NCI-H2029 treated with DMSO at 0.1 percent for 48 hours (cell line): ENCODE results near the gene PPIP5K2.
"Not testable (repeated sequence)": the region's sequence is repeated elsewhere in the genome, so short reads cannot be mapped to it uniquely, and the experiment has no call there.

Experiments used
- DNase-seq: peaks from one replicate; lab custom pipeline; 2025; lab: John Stamatoyannopoulos, UW

Gene PPIP5K2

DNA sequence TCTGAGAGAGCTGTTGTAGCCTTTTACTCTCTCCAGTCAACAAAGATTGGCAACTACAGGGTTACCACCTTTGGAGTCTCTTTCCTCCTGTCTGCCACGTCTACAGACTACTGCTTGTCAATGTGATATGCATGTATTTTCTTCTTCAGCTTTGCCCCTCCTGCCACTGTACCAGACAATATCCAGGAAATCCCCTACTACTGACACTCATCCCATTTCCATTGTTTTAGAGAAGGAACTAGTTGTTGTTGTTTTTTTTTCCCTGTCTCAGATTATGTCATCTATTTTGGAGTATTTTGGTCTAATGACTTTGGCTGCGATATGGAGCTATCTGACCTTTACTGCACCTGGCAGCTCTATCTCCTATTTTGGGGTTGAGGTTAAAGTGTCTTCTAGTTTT, 88.4 kb downstream of the PPIP5K2 start:
- no peak for DNase-seq

DNA sequence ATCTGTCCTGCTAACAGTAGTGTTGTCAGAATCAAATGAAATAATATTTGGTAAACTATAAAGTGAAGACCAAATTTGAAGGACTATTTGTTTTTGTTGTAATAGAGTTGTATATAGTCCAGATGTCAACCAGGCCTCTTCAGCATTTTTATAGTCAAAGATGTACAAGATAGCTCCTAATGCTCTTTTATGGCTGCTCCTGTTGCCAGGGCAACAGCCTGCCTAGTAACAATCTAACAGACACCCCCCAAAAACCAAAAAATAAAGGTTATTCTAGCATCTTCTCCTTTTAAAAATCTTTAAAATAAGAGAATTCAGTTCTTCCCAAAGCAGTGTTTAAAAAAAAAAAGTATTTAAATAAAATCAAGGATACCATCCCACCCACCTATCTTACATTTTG, 89.0 kb downstream of the PPIP5K2 start:
- DNase-seq = no peak

DNA sequence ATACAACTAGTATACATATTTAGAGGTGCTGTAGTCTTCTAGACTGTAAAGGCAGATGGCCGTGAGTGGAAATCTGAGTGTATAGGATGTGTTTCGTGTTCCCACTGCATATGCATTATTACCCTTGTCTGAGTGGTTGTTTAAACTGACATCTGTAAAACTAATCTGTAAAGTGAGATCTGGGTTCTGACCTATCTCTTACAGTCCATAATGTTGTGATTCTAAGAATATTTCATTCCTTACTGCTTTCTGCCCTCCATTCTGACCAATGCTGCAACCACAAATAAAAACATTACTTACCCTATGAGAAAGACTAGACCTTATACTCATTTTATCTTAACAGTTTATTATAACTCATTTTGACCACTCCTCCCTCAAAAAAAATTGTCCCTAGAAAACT, 90.9 kb downstream of the PPIP5K2 start:
- DNase-seq = no peak

DNA sequence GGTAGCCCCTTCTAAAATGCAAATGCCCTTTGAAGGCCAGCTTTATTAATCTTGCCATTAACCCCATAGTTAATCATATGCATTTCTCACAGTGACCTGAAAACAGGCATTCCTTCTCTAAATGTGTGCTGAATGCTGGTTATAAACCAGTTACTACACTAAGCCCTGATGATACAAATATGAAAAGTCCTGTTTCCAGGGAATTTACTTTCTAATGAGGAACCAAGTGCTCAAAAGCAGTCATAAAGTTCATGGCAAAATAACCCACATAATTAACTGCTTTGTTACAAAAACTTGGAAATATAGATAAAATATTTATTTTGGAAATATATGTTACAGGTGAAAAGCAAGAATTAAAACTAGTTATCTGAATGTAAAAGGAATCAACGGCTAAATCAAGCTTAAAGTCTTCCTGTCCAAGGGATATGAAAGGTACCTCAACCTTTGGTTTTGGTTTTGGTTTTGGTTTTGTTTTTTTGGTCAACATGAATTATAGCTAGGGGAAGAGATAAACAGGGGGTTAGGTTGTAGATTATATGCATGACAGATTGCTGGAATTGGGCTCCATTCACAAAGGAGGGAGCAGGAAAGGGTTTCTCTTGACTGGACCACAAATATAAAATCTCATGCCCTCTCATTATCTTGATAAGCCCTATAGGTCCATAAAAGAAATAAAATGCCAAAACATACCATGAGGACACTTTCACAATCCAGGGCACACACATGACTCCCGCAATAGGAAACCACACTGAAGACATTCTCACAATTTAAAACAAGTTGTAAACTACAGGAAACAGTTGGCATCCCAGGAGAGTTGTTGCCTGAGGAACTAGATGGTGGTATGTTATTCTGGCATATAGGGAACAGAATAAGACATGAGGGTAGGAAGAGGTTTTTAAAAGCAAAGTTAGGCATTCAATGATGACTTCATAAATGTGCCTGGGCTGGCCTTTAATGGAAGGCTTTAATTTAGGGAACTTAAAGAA, 91.8 kb downstream of the PPIP5K2 start:
- no peak for DNase-seq

DNA sequence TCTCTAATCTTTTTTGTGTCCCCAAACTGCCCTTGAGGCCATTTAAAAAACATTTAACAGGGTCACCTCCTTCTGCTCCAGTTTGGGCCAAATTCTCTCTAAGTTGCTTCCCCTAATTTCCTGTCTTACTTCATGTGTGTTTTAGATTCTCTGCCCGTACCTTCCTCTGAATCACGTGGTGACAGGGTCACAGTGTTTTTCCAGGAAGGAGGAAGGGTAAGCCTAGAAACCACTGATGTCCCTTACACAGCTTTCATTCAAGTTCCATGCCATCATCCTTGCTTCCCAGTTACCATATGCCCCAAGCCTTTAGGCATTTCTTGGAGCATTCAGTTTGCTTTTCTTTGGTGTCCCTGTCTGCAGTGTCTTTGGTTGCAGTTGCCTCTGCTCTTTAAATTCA, 96.0 kb downstream of the PPIP5K2 start:
- DNase-seq = no peak

DNA sequence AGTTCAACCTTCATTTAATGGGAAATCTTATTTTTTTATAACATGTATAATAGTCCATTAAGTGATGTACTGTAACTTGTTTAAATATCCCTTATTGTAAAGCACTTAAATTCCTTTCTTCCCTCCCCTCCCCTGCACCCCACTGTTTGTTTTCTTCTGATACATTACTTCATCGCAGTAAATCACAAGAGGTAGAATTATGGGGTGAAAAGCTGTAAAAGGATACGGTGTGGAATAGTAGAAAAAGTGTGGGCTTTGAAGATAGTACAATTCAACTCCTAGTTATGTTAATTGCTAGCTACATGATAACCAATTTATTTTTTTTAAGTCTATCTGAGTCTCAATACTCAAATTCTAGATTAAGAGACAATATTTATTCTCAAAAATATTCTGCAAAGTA, 96.6 kb downstream of the PPIP5K2 start:
- no peak for DNase-seq

DNA sequence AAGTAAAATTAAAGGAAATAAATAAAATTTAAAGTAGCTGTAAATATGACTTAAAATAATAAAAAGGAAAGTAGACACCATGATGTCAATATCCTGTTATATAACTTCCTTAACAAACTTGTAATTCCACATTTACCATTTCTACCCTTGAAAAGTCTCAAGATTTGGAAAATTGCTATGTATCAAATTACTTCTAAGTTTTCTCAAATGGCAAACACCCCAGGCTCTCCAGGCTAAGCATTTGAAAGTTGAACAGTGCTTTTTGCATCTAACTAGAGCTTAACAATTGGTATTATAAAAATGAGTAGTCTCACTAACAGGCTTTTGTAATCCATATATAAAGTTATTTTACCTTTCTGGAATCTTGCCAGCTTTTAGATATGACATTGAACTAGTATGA, 97.0 kb downstream of the PPIP5K2 start:
- no peak for DNase-seq

DNA sequence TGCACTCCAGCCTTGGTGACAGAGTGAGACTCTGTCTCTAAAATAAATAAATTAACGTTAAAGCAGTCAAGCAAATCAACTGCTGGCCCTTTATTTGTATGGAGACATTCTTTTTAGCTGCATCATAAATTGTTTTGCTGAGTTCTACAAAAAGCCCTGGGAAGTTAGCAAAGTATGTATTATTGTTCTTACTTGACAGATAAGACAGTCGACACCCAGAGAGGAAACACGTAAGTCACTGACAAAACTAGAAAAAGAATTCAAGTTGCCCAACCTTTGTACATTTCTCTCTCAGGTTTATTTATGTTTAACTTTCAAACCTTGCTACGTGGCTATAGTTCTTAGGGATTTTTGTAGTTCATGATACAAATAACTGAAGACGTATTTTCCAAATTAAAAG, 98.1 kb downstream of the PPIP5K2 start:
- no peak for DNase-seq

DNA sequence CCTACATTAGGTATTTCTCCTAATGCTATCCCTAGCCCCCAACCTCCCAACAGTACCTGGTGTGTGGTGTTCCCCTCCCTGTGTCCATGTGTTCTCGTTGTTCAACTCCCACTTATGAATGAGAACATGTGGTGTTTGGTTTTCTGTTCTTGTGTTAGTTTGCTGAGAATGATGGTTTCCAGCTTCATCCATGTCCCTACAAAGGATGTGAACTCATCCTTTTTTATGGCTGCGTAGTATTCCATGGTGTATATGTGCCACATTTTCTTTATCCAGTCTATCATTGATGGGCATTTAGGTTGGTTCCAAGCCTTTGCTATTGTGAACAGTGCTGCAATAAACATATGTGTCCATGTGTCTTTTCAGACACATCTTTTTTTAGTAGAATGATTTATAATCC, 99.0 kb downstream of the PPIP5K2 start:
- not testable (repeated sequence) for DNase-seq

DNA sequence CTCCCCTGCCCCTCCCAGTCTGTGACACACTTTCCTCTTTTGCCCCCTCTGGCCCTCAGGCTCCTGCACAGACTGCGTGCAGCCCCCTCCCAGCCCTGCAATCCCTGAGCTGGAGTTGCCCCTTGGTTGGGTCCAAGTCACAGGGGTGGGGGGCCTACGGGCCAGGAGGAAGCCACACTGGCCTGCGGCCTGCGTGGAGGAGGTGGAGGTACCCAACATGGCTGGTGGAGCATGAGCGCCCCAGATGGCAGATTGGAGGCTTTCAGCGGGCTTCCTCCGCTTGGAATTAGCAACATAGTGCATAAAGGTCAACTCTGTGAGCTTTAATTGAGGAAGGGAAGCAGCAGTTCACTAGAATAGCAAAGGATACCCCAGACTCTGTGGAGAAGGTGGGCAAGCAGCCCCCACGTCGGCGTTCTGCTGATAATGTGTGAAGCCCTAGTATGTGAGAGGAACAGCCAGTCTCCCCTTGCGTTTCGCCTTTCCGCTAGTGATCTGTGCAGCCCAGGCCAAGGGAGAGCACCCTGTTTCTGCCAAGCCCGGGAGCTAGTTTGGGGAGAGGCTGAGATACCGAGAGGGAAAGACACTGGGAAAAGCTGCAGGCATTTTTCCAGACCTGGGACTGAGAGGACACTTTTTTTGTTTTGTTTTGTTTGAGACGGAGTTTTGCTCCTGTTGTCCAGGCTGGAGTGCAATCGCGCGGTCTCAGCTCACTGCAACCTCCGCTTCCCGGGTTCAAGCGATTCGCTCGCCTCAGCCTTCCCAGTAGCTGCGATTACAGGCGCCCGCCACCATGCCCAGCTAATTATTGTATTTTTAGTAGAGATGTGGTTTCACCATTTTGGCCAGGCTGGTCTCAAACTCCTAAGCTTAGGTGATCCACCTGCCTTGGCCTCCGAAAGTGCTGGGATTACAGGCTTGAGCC, 103.2 kb downstream of the PPIP5K2 start:
- no peak for DNase-seq

DNA sequence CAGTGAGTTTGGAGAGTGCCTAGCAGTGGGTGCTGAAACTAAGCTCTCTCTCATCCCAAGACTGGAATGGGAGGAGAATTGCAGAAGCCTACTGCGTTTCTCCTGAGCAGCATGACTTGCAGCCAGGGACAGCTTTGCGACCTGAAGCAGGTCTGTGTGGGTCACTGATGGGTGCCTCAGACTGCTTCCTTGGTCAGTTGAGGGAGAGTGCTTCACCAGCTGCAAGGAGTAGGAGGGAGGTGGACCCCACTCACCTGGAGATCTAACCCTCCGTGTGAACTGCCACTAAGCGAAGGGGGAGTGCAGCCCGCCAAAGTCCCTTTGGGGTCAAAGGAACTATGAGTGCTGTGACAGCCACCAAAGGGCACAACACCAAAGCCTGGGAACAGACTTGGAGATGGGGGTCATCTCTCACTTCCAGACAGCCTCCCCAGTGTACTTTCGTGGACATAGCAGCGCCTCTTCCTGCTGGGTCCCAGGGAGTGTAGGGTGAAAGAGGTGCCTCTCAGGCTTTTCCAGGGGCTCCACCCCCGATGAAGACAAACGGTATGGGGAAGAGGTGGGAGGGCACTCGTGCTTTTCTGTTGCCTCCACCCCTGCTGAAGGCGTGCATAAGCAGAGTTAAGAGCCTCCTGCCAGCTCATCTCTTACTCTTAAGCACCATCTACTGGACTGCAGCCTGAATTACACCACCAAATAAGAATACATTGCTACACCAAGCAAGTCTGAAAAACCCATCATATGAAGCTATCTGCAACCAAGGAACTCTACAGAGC, 104.2 kb downstream of the PPIP5K2 start:
- DNase-seq = peak; percentile 40

DNA sequence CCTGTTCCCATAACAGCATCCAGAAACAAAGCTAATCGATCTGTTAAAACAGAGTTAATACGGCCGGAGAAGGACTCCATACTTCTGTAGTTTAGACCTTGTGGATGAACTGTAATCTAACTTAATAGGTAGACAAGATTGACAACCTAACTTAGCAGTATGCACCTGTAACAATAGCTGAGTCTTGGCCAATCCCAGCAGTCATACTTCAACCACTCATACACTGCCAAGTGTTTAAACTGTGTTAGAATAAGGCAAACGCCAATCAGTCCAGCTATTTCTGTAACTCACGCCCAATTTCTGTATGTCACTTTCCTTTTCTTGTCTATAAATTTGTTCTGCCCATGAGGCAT, 104.8 kb downstream of the PPIP5K2 start:
- no peak for DNase-seq

DNA sequence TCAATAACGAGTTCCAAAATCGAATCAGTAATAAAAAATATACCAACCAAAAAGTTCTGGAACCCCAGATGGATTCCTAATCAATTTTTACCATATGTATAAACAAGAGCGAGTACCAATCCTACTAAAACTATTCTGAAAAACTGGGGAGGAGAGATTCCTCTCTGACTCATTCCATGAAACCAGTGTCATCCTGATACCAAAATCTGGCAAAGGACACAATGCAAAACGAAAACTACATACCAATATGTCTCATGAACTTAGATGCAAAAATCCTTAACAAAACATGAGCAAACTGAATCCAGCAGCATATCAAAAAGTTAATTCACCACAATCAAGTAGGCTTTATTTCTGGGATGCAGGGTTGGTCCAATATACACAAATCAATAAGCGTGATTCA, 108.0 kb downstream of the PPIP5K2 start:
- DNase-seq = no peak

DNA sequence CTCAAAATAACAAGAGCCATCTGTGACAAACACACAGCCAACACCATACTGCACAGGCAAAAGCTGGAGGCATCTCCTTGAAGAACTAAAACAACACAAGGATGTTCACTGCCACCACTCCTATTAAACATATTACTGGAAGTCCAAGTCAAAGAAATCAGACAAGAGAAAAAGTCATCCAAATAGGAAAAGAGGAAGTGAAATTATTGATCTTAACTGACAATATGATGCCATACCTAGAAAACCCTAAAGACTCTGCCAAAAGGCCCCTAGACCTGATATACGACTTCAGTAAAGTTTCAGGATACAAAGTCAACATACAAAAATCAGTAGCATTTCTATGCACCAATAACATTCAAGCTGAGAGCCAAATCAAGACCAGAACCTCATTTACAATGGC, 108.5 kb downstream of the PPIP5K2 start:
- no peak for DNase-seq

DNA sequence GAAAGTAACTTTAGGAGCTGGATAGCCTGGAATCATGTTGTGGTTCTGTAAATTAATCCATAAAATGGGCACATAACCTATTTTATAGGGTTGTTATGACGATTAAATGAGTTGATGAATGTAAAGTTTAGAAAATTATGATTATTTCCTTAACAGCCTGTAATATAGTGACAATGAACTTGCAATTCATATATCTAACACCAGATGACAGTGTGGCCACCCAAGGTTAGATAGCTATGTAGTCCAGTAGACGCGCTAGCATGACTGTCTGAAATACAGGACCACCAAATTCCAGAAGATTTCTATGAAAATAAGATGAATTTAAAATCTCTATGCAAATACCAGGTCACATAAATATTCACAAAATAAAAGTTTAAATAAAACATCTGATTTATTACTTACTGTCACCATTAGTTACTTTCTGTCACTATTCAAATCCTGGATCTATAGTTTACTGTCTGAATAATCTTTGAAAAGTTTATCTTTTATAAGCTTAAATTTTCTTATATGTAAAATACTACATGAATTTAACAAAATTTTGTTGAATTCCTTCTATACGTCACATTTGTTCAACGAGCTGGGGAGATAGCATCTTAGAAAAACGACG, 112.4 kb downstream of the PPIP5K2 start:
- peak; percentile 21 for DNase-seq

DNA sequence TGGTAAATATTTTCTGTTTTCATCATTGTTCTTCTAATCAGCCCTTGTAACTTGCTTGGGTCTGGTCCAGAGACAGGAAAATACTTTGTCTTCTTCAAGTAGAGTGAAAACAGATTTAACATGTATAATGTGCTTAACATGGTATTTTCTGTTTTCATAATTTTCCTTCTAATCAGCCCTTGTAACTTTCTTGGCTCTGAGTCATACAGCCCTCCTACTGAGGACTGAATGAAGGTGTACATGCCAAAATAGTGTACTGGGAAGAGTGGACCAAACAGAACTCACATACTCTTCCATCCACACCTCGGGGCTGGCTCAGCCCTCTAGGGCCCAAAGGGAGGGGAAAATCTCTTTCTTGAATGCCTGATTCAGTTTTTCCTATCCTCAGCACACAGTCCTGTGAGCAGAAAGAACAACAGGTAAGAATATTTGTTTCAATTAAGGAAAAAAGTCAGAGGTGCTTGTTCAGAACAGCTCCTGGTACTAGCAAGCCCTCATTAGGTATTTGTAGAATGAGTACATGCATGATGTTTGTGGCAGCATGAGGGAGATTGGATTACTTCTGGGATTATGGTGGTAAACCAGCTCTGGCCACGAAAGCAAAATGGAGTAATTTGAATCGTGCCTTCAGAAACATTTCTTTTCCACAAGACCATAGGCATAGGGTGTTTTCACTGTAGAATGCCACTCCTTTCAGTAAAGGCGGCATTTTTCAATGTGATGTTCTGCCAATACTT, 114.3 kb downstream of the PPIP5K2 start:
- no peak for DNase-seq

DNA sequence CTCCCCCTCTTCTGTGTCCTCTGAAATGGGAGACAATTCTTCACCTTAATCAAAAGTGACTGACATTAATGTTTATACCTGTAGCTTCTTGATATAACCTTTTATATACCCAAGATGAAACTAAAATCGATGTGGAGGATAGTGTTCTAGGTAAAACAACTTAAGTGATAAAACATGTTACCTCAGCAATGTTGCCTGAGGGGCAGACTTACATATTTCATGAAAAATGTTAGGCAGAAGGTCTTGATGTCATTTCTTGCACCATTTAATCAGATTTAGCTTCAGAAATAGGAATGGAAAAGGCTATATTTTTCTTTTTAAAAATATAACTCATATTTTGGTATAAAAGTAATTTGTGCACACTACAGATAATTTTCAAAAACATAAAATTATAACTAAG, 115.8 kb downstream of the PPIP5K2 start:
- DNase-seq = no peak

DNA sequence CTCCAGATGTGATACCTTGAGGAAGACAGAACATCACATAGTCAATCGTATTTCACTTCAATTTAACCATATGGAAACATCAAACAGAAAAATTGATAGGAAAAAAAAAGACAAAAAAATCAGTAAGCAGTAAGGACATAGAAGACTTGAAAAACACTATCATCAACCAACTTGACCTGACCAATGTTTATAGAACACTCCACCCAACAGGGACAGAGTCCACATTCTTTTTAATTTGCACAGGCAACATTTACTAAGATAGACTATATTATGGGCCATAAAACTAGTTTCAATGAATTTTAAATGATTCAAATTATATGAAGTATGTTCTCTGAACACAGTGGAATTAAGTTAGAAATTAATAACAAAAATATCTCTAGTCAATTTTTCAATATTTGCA, 117.7 kb downstream of the PPIP5K2 start:
- DNase-seq = no peak

DNA sequence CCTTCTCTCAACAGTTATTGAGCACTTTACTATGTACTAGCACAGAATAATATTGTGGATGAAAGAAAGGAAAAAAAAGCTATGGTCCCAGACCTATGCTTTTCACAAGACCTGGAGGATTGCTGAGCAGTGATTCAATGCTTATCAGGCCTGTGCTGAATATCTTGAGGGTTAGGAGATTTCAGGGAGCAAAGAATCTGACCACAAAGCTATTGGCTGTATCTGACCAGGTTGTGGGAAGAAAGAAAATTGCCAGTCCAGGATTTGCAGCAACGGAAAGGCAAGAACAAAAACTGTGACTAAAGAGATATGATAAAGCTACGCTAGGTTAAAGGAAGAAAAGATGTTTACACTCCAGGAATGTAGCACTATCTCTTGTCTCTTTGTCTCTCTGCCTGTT, 123.6 kb downstream of the PPIP5K2 start:
- no peak for DNase-seq

DNA sequence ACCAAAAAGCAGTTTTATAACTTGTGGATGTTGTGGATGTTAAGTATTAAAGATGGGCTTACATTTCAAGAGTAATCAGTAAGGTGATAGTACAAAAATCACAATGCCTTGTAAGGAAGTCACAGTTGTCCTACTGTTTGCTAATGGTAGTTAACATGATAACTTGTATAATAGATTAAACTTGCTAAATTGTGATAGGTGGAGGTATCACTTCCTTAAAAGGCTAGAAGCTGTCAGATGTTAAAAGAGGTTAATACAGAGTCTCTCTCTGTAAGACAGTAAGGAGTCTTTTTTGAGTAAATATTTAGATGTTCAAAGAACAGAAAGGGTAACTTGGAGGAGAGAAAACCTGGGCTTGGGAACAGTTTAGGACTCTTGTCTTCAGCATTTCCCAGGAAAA, 124.3 kb downstream of the PPIP5K2 start:
- DNase-seq = no peak

DNA sequence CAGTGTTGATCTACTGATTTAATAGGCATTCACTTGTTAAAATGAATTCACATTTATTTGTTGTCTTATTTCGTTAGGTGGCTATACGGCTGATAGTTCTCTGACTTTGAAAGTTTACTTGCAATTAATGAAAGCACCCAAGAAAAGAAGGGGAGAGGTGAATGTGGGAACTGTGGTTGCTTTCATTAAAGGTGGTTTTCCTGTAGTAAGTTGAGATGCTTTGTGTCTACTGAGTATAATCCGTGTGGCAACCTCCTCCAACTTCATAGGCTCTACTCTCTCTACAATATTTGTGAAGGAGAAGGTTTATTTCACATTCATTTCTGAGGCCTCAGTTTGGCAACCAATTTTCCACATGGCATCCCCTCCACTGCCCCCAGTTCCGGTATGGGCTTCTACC, 125.7 kb downstream of the PPIP5K2 start:
- DNase-seq = no peak
